Measurements from ENCODE around the gene MYO18A. TPM values are rescaled to one million over a fixed set of nuclear protein-coding genes. Genes with fewer than 3 reads are reported as not detected.

MYO18A gene
- total RNA-seq, 1 donor from 2014 or later: 28.8 TPM

DNA sequence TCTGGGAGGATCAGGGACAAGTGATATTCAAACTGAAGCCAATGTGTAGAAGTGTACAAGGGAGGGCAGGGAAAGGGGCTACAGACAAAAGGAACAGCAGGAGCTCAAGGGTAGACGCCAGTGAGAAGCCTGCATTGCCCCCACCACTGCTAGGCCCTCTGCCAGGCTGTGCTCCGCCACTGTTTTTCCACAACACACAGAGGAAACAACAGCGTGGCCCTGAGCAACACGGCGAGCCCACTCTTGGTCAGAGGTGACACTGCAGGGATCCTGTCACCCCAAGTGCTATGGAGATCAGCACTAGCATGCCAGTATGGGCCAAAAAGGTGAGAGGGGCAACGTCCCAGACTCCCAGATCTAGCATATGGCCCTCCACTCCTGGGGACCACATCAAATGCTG is 23.4 kb downstream of the MYO18A start:
- DNase-seq (ENCODE audit: extremely low spot score, unreplicated experiment): no peak
- H3K9me3 Mint-ChIP-seq (ENCODE audit: unreplicated experiment): no peaks in the 10 kb centered on the region
- TF ChIP-seq, protein P1, sequence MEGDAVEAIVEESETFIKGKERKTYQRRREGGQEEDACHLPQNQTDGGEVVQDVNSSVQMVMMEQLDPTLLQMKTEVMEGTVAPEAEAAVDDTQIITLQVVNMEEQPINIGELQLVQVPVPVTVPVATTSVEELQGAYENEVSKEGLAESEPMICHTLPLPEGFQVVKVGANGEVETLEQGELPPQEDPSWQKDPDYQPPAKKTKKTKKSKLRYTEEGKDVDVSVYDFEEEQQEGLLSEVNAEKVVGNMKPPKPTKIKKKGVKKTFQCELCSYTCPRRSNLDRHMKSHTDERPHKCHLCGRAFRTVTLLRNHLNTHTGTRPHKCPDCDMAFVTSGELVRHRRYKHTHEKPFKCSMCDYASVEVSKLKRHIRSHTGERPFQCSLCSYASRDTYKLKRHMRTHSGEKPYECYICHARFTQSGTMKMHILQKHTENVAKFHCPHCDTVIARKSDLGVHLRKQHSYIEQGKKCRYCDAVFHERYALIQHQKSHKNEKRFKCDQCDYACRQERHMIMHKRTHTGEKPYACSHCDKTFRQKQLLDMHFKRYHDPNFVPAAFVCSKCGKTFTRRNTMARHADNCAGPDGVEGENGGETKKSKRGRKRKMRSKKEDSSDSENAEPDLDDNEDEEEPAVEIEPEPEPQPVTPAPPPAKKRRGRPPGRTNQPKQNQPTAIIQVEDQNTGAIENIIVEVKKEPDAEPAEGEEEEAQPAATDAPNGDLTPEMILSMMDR (IDR thresholded peaks at IDR 0.05): no peak
- H3K27me3 Mint-ChIP-seq (ENCODE audit: unreplicated experiment): no peaks in the 10 kb centered on the region
- H3K27ac Mint-ChIP-seq (ENCODE audit: unreplicated experiment): peak overlapping the region; percentile 4
- H3K4me3 Mint-ChIP-seq (ENCODE audit: unreplicated experiment): no peak overlapping the region
- no peaks in the 10 kb centered on the region for H3K36me3 Mint-ChIP-seq (ENCODE audit: unreplicated experiment)
- peaks cover 80% of the 10 kb centered on the region for H3K4me1 Mint-ChIP-seq (ENCODE audit: unreplicated experiment)

DNA sequence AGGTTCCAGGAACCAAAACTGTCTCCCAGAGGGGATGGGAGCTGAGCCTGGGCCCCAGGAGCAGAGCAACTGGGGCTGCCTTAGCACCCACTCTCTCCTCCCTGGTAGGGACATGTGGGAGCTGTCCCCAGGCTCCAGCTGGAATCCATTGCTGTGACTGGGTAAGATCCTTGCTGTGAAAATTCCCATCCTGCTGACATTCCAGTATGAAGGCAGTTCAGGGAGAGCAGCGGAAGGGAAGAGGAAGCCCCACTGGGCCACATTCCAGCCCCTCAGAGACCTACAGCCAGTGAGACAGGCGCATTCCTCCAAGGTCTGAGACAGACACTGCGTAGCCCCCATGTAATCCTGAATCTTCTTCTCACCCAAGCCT is 24.2 kb downstream of the MYO18A start:
- H3K4me3 Mint-ChIP-seq (ENCODE audit: unreplicated experiment): no peak overlapping the region

GRCh38 chr17:29155227-29155965 is 24.8 kb downstream of the MYO18A start:
- H3K36me3 Mint-ChIP-seq (ENCODE audit: unreplicated experiment): no peaks in the 10 kb centered on the region
- no peaks in the 10 kb centered on the region for H3K27me3 Mint-ChIP-seq (ENCODE audit: unreplicated experiment)
- no peaks in the 10 kb centered on the region for H3K9me3 Mint-ChIP-seq (ENCODE audit: unreplicated experiment)
- H3K4me1 Mint-ChIP-seq (ENCODE audit: unreplicated experiment): peaks cover 81% of the 10 kb centered on the region
- H3K27ac Mint-ChIP-seq (ENCODE audit: unreplicated experiment): peak overlapping the region; percentile 74
- H3K4me3 Mint-ChIP-seq (ENCODE audit: unreplicated experiment): no peak overlapping the region
- DNase-seq (ENCODE audit: extremely low spot score, unreplicated experiment): no peak
- TF ChIP-seq, protein P1 (IDR thresholded peaks at IDR 0.05): no peak

More for the DNA sequence above, 24.2 kb downstream of the MYO18A start:
- peaks cover 85% of the 10 kb centered on the region for H3K4me1 Mint-ChIP-seq (ENCODE audit: unreplicated experiment)
- H3K27me3 Mint-ChIP-seq (ENCODE audit: unreplicated experiment): no peaks in the 10 kb centered on the region
- TF ChIP-seq, protein P1 (IDR thresholded peaks at IDR 0.05): no peak
- no peak for DNase-seq (ENCODE audit: extremely low spot score, unreplicated experiment)
- H3K9me3 Mint-ChIP-seq (ENCODE audit: unreplicated experiment): no peaks in the 10 kb centered on the region
- H3K27ac Mint-ChIP-seq (ENCODE audit: unreplicated experiment): peak overlapping the region; percentile 74
- H3K36me3 Mint-ChIP-seq (ENCODE audit: unreplicated experiment): no peaks in the 10 kb centered on the region

DNA sequence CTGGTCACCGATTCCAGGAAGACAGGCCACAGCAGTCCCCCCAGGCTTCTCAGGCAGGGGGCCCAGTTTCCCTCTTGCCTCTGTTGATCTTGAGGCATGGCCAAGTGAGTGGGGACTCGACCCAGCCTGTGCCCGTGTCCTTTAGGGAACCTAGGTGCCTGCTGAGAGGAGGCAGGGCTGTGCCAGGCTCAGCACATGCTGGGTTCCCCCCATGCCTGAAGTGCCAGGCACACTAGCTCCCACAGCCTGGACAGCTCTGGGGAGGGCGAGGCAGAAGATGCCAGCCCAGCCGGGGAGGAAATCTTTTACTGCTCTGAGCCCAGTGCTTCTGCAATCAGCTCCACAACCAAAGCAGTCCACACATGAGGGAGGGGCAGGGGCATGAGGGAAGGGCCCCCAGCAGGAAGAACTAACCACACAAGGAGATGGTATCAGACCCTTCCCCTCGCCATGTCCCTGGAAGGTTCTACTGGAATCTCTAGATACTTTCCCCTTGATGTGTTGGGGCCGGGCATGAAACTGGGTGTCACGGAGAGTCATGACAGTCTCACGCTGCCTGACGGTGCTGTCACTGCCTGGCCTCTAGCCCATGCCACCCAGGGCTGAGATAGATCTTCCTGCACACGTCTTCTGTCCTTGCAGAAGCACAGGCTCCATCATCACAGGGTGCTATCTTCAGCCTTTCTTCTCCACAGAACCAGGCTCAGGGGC is 25.5 kb downstream of the MYO18A start:
- Mint-ChIP-seq H3K4me3 (ENCODE audit: unreplicated experiment) (peak overlapping the region; percentile 5), H3K9me3 (ENCODE audit: unreplicated experiment) (no peaks in the 10 kb centered on the region), H3K4me1 (ENCODE audit: unreplicated experiment) (peaks cover 77% of the 10 kb centered on the region), H3K27ac (ENCODE audit: unreplicated experiment) (peak overlapping the region; percentile 62), H3K27me3 (ENCODE audit: unreplicated experiment) (no peaks in the 10 kb centered on the region), H3K36me3 (ENCODE audit: unreplicated experiment) (no peaks in the 10 kb centered on the region)
- DNase-seq (ENCODE audit: extremely low spot score, unreplicated experiment): no peak
- TF ChIP-seq, protein P1 (IDR thresholded peaks at IDR 0.05): no peak

DNA sequence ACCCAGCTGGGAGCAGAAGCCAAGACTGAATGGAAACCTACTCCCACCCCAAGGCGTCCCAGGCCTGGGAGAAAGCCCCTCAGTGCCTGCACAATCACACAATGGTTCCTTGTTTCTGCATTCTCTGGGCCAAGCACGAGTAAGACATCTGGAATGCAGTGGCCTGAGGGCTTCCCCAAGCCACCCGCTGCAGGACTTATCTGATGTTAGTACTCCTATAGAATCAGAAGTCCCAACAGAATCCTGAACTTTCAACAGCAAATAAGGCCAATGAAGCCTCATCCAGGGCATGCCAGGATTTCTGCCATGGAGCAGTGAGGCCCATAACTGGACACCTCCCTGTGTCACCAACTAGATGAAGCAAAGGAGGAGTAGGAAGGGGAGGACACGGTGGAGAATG is 28.6 kb downstream of the MYO18A start:
- H3K9me3 Mint-ChIP-seq (ENCODE audit: unreplicated experiment): no peaks in the 10 kb centered on the region
- TF ChIP-seq, protein P1 (IDR thresholded peaks at IDR 0.05): no peak
- no peaks in the 10 kb centered on the region for H3K27me3 Mint-ChIP-seq (ENCODE audit: unreplicated experiment)
- no peaks in the 10 kb centered on the region for H3K36me3 Mint-ChIP-seq (ENCODE audit: unreplicated experiment)
- no peak overlapping the region for H3K27ac Mint-ChIP-seq (ENCODE audit: unreplicated experiment)
- H3K4me1 Mint-ChIP-seq (ENCODE audit: unreplicated experiment): peaks cover 56% of the 10 kb centered on the region
- no peak overlapping the region for H3K4me3 Mint-ChIP-seq (ENCODE audit: unreplicated experiment)
- DNase-seq (ENCODE audit: extremely low spot score, unreplicated experiment): no peak
